T-helper 22 cell (primary cell): ENCODE data around the gene BTN3A1.
"Not testable (repeated sequence)": the region's sequence is repeated elsewhere in the genome, so short reads cannot be mapped to it uniquely, and the experiment has no call there.

Experiments
- DNase-seq: peaks from one replicate; pipeline ENCODE4 v3.0.0-alpha.2; 2020; ENCODE audit warnings: low read depth

The BTN3A1 gene

DNA sequence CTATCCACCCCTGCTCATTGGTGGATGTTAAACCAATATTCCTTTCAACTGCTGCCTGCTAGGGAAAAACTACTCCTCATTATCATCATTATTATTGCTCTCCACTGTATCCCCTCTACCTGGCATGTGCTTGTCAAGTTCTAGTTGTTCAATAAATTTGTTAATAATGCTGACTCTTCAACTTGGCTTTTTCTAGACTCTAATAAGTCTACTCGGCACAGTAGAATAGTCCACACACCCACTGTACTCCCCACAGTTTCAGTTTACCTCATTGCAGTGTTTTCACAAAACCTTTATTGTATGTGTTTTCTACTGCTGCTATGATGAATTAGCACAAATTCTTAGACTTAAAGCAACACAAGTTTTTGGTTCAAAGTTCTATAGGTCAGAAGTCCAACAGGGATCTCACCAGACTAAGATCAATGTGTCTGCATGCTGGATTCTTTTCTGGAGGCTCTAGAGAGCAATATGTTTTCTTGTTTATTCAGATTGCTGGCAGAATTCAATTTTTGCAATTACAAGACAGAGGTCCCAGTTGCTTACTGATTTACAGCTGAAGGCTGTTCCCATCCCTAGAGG, 13.1 kb downstream of the BTN3A1 start:
- no peak for DNase-seq

GRCh38 chr6:26415791-26416190, 13.7 kb downstream of the BTN3A1 start:
- DNase-seq, result no peak

- no peak for DNase-seq
Measured at GRCh38 chr6:26416288-26416687, 14.2 kb downstream of the BTN3A1 start.

DNA sequence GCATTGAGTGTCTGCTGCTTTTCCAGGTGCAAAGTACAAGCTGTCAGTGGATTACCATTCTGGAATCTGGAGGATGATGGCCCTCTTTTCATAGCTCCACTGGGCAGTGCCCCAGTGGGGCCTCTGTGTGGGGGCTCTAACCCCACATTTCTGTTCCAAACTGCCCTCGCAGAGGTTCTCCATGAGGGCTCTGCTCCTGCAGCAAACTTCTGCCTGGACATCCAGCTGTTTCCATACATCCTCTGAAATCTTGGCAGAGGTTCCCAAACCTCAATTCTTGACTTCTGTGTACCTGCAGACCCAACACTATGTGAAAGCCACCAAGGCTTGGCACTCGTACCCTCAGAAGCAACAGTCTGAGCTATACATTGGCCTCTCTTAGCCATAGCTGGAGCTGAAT, 16.0 kb downstream of the BTN3A1 start:
- DNase-seq, result not testable (repeated sequence)

DNA sequence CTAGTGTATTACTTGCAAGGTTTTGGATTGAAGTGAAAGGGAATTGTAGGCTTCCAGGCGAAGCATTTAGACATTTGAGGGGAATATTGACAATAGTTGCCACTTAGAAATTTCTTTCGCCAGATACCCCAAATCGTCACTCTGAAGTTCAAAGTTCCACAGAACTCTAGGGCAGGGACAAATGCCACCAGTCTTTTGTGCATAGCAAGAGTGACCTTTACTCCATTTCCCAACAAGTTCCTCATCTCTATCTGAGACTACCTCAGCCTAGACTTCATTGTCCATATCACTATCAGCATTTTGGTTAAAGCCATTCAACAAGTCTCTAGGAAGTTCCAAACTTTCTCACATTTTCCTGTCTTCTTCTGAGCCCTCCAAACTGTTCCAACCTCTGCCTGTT, 16.7 kb downstream of the BTN3A1 start:
- not testable (repeated sequence) for DNase-seq

DNA sequence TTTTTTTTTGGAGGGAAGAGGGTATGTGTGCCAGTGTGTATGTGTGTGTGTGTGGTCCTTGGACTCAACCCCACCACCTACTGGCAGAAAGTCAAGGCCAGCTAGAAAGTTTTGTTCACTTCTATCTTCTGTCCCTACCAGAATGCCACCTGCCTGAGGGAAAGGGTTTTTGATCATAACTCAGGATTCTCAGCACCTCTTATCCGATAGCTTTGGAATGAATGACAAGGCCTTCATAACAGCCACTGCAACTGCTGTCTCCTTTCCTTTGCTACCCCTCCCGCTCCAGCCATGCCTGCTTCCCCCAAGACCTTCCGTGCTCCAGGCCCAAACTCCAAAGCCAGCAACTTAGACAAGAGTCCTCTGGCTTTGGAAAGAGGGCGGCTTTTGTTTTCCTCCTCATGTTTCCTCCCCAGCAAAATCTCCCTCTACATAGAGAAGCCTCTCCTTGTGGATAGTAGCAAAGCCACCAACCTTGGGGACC, 18.7 kb downstream of the BTN3A1 start:
- DNase-seq, result no peak

- peak; percentile 25 for DNase-seq
Measured at GRCh38 chr6:26421259-26422144, 19.4 kb downstream of the BTN3A1 start.

- DNase-seq, result no peak
Measured at GRCh38 chr6:26422329-26422728, 20.3 kb downstream of the BTN3A1 start.

DNA sequence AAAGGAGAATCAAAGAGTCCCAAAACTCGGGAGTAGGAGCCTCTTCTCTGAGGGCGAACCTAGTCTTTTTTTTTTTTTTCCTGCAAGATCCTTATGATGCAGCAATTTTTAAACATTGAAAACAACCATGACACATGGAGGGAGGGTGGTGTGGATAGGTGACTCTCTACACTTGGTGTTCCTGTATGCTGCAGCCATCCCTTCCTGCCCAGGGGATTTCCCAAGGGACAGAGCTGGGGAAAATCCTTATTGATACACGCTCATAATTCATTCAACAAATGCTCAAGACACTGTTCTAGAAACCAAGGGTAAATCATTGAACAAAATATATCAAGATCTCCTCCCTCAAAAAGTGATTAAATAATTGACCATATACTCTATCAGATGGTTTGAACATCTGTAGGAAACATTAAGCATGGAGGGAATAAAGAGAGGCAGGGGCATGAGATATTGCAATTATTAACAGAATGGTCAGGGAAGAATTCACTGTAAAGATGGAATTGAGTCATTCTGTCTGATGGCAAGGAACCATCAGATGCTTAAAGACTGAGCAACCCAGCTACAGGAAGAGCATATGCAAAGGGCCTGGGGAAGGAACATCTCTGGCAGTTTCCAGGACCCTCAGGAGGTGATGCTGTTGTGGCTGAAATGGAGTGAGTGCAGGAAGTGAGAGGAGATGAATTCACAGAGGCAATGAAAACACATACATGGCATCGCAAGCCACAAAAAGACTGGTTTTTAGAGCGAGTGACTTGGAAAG, 24.8 kb downstream of the BTN3A1 start:
- no peak for DNase-seq

- no peak for DNase-seq
Measured at GRCh38 chr6:26427451-26427809, 25.4 kb downstream of the BTN3A1 start.

- no peak for DNase-seq
Measured at GRCh38 chr6:26428206-26428605, 26.1 kb downstream of the BTN3A1 start.

DNA sequence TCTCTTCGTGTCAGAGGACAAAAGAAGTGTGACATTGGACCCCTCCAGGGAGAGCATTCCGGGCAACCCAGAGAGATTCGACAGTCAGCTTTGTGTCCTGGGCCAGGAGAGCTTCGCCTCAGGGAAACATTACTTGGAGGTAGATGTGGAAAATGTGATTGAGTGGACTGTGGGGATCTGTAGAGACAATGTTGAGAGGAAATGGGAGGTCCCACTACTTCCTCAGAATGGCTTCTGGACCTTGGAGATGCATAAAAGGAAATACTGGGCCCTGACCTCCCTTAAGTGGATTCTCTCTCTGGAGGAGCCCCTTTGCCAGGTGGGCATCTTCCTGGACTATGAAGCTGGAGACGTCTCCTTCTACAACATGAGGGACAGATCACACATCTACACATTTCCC, 28.7 kb downstream of the BTN3A1 start:
- no peak for DNase-seq

DNA sequence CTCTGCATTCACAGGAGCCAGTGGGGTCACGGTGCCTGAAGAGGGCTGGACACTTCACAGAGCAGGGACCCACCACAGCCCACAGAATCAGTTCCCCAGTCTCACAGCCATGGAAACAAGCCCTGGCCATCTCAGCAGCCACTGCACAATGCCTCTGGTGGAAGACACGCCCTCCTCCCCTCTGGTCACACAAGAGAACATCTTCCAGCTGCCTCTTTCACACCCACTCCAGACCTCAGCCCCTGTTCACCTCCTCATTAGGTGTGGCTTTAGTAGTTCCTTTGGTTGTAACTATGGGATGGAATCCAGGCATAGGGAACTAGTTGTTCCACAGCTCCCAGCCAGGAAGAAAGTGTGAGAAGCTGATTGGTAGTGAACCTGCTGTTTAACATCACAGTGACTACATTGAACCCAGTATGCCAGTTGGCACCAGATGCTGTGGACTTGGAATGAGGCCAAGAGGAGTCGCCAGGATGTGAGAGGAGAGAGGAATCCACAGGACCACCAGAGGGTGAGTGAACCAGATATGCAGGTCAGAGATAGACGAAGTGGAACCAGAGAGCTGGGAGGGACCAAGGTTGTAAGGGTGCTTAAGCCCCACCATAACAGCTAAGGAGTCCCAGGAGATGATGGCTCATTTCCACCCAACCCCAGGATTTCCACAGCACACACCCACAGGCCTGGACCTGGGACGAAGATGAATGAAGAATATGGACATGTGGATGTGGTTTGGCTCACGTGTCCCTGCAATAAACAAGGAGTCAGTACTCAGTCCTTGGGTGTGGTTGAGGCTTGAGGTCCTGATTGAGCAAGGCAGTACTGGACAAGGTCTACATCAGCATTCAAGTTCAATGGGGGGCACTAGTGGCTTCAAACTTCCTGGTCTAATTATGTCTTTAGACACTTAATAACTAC, 29.4 kb downstream of the BTN3A1 start:
- DNase-seq, result no peak

DNA sequence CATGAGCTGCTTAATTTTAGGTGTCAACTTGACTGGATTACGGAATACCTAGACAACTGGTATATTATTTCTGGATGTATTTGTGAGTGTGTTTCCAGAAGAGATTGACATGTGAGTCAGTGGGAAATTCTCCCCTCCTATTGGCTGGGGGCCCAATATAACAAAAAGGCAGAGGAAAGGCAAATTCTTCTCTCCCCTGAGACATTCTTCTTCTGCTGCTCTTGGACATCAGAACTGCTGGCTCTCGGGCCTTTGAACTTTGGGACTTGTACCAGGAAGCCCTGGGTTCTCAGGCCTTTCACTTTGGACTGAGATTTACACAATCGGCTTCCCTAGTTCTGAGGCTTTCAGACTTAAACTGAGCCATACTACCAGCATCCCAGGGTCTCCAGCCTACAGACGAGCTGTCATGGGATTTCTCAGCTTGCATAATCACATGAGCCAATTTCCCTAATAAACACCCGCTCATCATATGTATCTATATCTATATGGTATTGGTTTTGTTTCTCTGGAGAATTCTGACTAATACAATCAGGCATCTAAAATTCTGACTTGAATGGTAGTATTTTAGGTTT, 30.6 kb downstream of the BTN3A1 start:
- DNase-seq, result no peak

GRCh38 chr6:26433680-26434079, 31.6 kb downstream of the BTN3A1 start:
- not testable (repeated sequence) for DNase-seq

DNA sequence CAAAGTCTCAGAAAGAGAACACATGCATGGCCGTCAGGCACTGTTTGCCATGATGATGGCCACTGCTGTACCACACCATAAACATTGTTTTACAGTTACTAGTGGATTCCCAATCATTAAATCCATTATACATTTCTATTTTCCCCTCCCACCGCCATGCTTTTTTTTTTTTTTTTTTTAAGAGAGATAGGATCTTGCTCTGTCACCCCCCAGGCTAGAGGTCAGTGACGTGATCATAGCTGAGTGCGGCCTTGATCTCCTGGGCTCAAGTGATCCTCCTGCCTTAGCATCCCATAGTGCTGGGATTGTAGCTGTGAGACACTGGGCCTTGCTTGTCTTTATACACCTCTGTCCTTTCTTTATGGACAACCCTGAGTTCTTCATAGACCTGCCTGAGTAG, 33.9 kb downstream of the BTN3A1 start:
- no peak for DNase-seq

DNA sequence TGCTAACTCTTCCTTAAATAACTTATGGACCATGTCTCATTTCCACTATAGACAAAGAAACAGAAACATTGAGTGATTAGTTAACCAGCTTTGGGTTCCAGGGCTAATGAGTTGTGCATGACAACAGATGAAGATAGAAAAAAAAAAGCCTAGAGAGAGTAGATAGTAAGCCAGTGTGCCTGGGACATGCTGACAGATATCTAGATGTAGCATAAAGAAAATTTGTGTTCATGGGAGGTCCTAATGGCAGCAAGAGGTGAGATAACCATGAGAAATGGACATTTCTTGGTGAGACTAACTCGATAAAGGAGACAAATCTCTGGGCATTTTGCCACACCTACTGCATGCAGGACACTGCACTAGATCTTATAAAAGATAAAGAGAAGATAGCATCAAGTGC, 35.5 kb downstream of the BTN3A1 start:
- no peak for DNase-seq

- no peak for DNase-seq
Measured at GRCh38 chr6:26438000-26438399, 35.9 kb downstream of the BTN3A1 start.

DNA sequence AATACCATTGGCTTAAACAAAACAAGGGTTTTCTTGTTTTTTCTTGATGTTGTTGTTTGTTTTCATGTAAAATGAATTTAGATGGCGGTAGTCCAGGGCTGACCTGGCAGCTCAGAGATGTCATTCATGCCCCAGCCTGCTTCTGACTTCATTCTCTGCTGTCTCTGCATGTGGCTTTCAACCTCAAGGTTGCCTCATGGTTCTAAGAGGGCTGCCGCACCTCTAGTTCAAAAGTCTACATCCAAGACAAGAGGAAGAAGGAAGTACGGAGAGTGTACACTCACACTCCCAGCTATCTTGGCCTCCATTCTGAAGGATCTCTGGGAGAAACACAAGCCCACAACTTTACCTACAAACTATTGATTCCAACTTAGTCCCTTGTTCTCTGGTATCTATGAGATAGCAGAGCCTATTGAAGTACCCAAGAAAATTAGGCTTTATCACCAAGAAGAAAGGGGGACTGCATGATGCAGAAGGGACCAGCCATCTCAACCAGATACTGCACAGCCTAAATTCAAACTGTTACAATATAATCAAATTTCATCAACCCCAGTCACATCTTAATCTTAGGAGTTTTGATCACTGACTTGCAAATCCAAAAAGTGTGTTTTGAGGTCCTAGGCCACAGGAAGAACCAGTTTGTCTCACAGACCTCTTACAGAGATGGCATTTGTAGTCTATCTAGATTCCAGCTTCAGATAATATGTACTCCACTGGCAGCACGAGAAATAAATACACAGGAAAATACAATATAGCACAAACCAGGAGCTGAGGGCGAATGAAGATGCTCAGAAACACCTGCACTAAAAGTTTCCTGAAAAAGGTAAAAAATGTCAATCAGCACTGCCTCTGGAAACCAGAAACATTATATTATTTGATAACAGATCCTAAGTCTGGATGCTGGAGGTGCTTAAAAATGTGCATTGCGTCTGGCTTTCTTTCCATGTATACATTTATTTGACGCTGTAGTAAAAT, 37.4 kb downstream of the BTN3A1 start:
- DNase-seq, result no peak

GRCh38 chr6:26440977-26441358, 38.9 kb downstream of the BTN3A1 start:
- no peak for DNase-seq
